Measurements from ENCODE around the gene ANAPC1.
"Not testable (repeated sequence)": the region's sequence is repeated elsewhere in the genome, so short reads cannot be mapped to it uniquely, and the experiment has no call there.

Gene ANAPC1

DNA sequence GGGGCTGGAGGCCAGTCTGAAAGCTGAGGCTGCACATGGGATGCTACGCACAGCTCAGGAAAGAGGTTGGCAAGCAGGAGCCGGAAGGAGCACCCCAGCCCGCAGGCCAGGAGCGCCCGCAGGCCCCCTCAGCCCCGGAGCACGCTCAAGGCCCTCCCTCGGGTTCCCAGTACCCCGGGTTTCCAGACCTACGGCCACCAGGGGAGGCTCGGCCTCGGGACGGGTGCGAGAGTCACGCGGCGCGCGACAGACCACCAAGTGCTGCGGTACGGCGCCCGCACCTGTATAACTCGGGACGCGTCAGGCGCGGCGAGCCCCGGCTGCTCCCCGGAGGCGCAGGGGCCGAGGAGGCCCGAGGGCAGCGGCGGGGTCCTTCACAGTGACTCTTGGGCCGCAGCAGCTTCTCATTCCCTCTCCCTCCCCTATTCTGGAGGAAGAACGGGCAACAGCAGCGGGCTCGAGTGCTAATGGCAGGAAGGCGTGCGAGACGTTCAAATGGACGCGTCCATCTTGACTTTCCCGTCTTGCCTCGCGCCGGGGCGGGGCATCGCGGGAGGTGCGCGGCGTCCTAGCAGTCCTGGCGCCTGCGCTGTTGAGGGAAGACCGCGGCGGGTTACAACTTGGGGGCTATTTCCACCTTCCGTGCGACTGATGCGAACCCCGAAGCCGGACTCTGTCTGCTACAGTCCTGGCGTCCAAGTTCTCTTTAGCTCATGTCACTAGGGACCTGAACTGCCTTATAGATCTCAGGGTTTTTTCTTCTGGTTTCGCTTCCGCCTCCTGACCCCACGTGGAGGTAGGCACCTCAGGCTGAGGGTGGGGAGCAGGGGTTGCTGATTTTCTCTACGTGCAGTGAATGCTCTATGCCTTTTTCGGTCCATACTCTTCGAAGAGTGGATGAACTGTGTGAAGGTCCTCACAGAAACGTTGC is at the start of gene ANAPC1:
TSS of gene ANAPC1 (minus strand) at position 533 of the 931 bp plus-strand sequence. CDS start 3,368 bp downstream, outside the sequence.
- DNase-seq (ENCODE audit: low read depth, low spot score): no peak

GRCh38 chr2:111932841-111933291 is 48.9 kb upstream of the ANAPC1 start:
- DNase-seq (ENCODE audit: low read depth, low spot score): no peak

GRCh38 chr2:111930875-111931274 is 46.9 kb upstream of the ANAPC1 start:
- no peak for DNase-seq (ENCODE audit: low read depth, low spot score)

- no peak for DNase-seq (ENCODE audit: low read depth, low spot score)
Measured at GRCh38 chr2:111930409-111930808, 46.4 kb upstream of the ANAPC1 start.

GRCh38 chr2:111927723-111928122 is 43.7 kb upstream of the ANAPC1 start:
- DNase-seq (ENCODE audit: low read depth, low spot score): no peak

- no peak for DNase-seq (ENCODE audit: low read depth, low spot score)
Measured at GRCh38 chr2:111924617-111925107, 40.7 kb upstream of the ANAPC1 start.

- no peak for DNase-seq (ENCODE audit: low read depth, low spot score)
Measured at GRCh38 chr2:111923276-111923804, 39.3 kb upstream of the ANAPC1 start.

DNA sequence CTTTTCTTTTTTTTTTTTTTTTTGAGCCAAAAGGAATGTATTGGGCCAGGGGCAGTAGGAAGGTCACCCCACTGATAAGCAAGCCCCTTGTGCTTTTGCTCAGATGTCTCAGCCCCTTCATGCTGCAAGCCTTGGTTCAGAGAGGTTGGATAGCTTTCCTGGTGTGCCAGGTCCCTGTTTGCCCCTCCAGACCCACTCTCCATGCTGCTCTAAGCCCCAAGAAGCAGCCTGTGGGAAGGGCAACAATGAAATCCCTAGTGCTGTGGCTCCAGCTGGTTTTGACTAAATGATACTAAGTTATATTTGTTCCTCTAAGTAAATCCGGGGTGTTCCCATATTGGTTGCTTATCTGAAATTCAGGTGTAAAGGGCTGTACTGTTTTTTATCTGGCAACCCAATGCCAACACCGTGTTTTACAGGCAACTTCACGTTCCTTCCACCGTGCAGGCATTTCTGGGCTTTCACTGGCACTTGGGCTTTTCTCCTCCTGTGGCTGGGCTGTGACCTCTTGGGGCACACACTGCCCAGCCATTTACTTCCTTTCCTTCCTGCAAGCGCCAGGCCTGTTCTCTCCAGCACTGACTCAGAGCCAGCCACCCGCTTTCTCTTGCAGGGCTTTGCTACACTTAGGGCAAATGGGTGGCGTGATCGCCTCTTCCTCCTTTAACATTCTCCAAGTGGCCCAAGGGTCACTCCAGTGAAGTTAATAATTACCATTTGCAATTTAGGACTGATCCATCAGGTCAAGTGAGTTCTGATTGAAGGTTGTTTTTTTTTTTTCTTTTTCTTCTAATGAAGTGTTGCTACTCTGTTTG is 36.0 kb upstream of the ANAPC1 start:
- no peak for DNase-seq (ENCODE audit: low read depth, low spot score)

- no peak for DNase-seq (ENCODE audit: low read depth, low spot score)
Measured at GRCh38 chr2:111919365-111919764, 35.4 kb upstream of the ANAPC1 start.

DNA sequence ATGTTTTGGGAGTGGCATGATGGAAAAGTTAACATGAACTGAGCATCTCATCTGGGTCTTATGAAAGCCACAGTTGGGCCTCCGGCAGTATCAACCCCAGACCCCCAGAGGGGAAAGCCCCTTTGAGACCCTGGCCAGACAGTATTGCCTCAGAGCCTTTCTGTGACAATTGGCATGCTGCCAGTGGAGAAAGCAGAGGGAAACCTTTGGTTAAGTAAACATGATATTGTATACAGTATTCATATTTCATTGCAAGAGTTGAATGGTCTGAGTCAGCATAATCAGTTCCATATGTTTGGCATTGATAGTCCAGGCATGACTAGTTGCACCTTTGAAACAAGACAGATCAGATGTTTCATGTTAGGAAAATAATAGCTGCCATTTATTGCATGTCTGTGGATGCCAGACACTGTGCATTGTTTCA is 34.4 kb upstream of the ANAPC1 start:
- DNase-seq (ENCODE audit: low read depth, low spot score): no peak

- DNase-seq (ENCODE audit: low read depth, low spot score): no peak
Measured at GRCh38 chr2:111917106-111917505, 33.1 kb upstream of the ANAPC1 start.

GRCh38 chr2:111912547-111912946 is 28.6 kb upstream of the ANAPC1 start:
- no peak for DNase-seq (ENCODE audit: low read depth, low spot score)

GRCh38 chr2:111911295-111911977 is 27.4 kb upstream of the ANAPC1 start:
- DNase-seq (ENCODE audit: low read depth, low spot score): not testable (repeated sequence)

- no peak for DNase-seq (ENCODE audit: low read depth, low spot score)
Measured at GRCh38 chr2:111910609-111911277, 26.8 kb upstream of the ANAPC1 start.

GRCh38 chr2:111909997-111910396 is 26.0 kb upstream of the ANAPC1 start:
- not testable (repeated sequence) for DNase-seq (ENCODE audit: low read depth, low spot score)

DNA sequence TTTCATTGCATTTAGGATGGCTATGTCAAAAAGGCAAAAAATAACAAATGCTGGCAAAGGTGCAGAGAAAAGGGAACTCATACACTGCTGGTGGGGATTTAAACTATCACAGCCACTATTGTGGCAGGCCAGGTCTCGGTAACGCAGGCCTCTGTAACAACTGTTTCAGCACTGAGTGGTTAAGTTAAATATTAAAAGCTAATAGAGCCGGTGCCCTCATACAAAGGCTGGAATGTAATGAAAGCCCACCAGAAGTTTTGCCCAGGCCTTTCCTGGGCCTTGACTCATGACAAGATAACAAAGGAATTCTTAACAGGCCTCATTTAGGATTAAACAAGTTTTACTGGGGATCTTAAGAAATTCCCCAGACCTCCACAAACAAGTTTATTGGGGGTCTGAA is 25.1 kb upstream of the ANAPC1 start:
- DNase-seq (ENCODE audit: low read depth, low spot score): no peak

GRCh38 chr2:111908578-111908977 is 24.6 kb upstream of the ANAPC1 start:
- no peak for DNase-seq (ENCODE audit: low read depth, low spot score)

GRCh38 chr2:111905990-111906735 is 22.2 kb upstream of the ANAPC1 start:
- no peak for DNase-seq (ENCODE audit: low read depth, low spot score)

GRCh38 chr2:111905475-111905869 is 21.5 kb upstream of the ANAPC1 start:
- DNase-seq (ENCODE audit: low read depth, low spot score): not testable (repeated sequence)
